ENCODE data around the gene ITIH6. TPM values are rescaled to one million over a fixed set of nuclear protein-coding genes. Genes with fewer than 3 reads are reported as not detected.
"Not testable (repeated sequence)": the region's sequence is repeated elsewhere in the genome, so short reads cannot be mapped to it uniquely, and the experiment has no call there.

Gene ITIH6
- total and polyA plus RNA-seq, 2 donors from 2014 or later, result not detected

GRCh38 chrX:54794795-54795194 is 3.3 kb downstream of the ITIH6 start:
- no peaks in the 10 kb centered on the region for H3K4me1 ChIP-seq (ENCODE audit: control insufficient read depth in 2 of 3, insufficient read depth in 2 of 3, low read depth in 1 of 3, low read length in 3 of 3)
- no peak for TF ChIP-seq CTCF (IDR thresholded peaks at IDR 0.05; ENCODE audit: borderline replicate concordance, extremely low read depth, insufficient read depth)
- no peaks in the 10 kb centered on the region for H3K9me3 ChIP-seq (ENCODE audit: control insufficient read depth in 2 of 3, insufficient read depth in 1 of 3, low read length in 3 of 3)
- no peak overlapping the region for H3K9ac ChIP-seq (ENCODE audit: low read length in 3 of 3)
- no peak overlapping the region for H3K27ac ChIP-seq (ENCODE audit: low read depth in 2 of 2, low read length in 2 of 2)
- no peak for DNase-seq
- no peaks in the 10 kb centered on the region for H3K36me3 ChIP-seq (ENCODE audit: control insufficient read depth in 2 of 3, insufficient read depth in 3 of 3, low read length in 3 of 3)
- intact Hi-C loops (cut with DNase I), result no loop called here
- no peaks in the 10 kb centered on the region for H3K27me3 ChIP-seq (ENCODE audit: control insufficient read depth, insufficient read depth, low read length)
- H3K4me3 ChIP-seq (ENCODE audit: low read length in 3 of 3), result no peak overlapping the region
- FAIRE-seq, result no peak

- no peaks in the 10 kb centered on the region for H3K27me3 ChIP-seq (ENCODE audit: control insufficient read depth, insufficient read depth, low read length)
- H3K36me3 ChIP-seq (ENCODE audit: control insufficient read depth in 2 of 3, insufficient read depth in 3 of 3, low read length in 3 of 3), result no peaks in the 10 kb centered on the region
- H3K4me3 ChIP-seq (ENCODE audit: low read length in 3 of 3), result no peak overlapping the region
- peak in 1 of 5 donors; percentile 39 for DNase-seq
- no peaks in the 10 kb centered on the region for H3K9me3 ChIP-seq (ENCODE audit: control insufficient read depth in 2 of 3, insufficient read depth in 1 of 3, low read length in 3 of 3)
- intact Hi-C loops (cut with DNase I), result no loop called here
- FAIRE-seq, result no peak
- no peaks in the 10 kb centered on the region for H3K4me1 ChIP-seq (ENCODE audit: control insufficient read depth in 2 of 3, insufficient read depth in 2 of 3, low read depth in 1 of 3, low read length in 3 of 3)
- no peak overlapping the region for H3K9ac ChIP-seq (ENCODE audit: low read length in 3 of 3)
- no peak overlapping the region for H3K27ac ChIP-seq (ENCODE audit: low read depth in 2 of 2, low read length in 2 of 2)
- no peak for TF ChIP-seq CTCF (IDR thresholded peaks at IDR 0.05; ENCODE audit: borderline replicate concordance, extremely low read depth, insufficient read depth)
These were observed 4.0 kb downstream of the ITIH6 start for GRCh38 chrX:54794028-54794427.

GRCh38 chrX:54789405-54789804 is 8.7 kb downstream of the ITIH6 start:
- peak in 1 of 5 donors; percentile 37 for DNase-seq
- H3K27ac ChIP-seq (ENCODE audit: low read depth in 2 of 2, low read length in 2 of 2); H3K36me3 ChIP-seq (ENCODE audit: control insufficient read depth in 2 of 3, insufficient read depth in 3 of 3, low read length in 3 of 3); H3K4me1 ChIP-seq (ENCODE audit: control insufficient read depth in 2 of 3, insufficient read depth in 2 of 3, low read depth in 1 of 3, low read length in 3 of 3); H3K9ac ChIP-seq (ENCODE audit: low read length in 3 of 3); intact Hi-C loops (cut with DNase I); H3K9me3 ChIP-seq (ENCODE audit: control insufficient read depth in 2 of 3, insufficient read depth in 1 of 3, low read length in 3 of 3); H3K4me3 ChIP-seq (ENCODE audit: low read length in 3 of 3); H3K27me3 ChIP-seq (ENCODE audit: control insufficient read depth, insufficient read depth, low read length); FAIRE-seq: not testable (repeated sequence)

GRCh38 chrX:54788446-54788845 is 9.6 kb downstream of the ITIH6 start:
- Histone ChIP-seq H3K4me1 (ENCODE audit: control insufficient read depth in 2 of 3, insufficient read depth in 2 of 3, low read depth in 1 of 3, low read length in 3 of 3) (no peaks in the 10 kb centered on the region), H3K9ac (ENCODE audit: low read length in 3 of 3) (no peak overlapping the region), H3K36me3 (ENCODE audit: control insufficient read depth in 2 of 3, insufficient read depth in 3 of 3, low read length in 3 of 3) (no peaks in the 10 kb centered on the region), H3K4me3 (ENCODE audit: low read length in 3 of 3) (no peak overlapping the region), H3K9me3 (ENCODE audit: control insufficient read depth in 2 of 3, insufficient read depth in 1 of 3, low read length in 3 of 3) (peaks cover 0 to 1% (median 0%) of the 10 kb centered on the region in 3 donors), H3K27me3 (ENCODE audit: control insufficient read depth, insufficient read depth, low read length) (no peaks in the 10 kb centered on the region), H3K27ac (ENCODE audit: low read depth in 2 of 2, low read length in 2 of 2) (no peak overlapping the region)
- no peak for TF ChIP-seq CTCF (IDR thresholded peaks at IDR 0.05; ENCODE audit: borderline replicate concordance, extremely low read depth, insufficient read depth)
- no peak for DNase-seq
- FAIRE-seq, result no peak
- intact Hi-C loops (cut with DNase I), result no loop called here

Data from kidney (tissue), 14 donors.